Activated naive CD4-positive, alpha-beta T cell treated with anti-CD3 and anti-CD28 coated beads, Interleukin-2, amount 10 ng/mL, durations not matched to agents 7 days and 5 days (primary cell): ENCODE results near the gene CNTN4.
"Not testable (repeated sequence)": the region's sequence is repeated elsewhere in the genome, so short reads cannot be mapped to it uniquely, and the experiment has no call there.

Source experiments
- CTCF ChIA-PET: fragments of 350-600 bp; sonication (Branson Sonifier 250); formaldehyde crosslinking; loops from one replicate; lab custom pipeline; 2021; ENCODE audit warnings: antibody characterized with exemption; lab: Charles Lee
- DNase-seq: peaks from one replicate; pipeline ENCODE4 v3.0.0-alpha.2; 2020
- H3K27ac Mint-ChIP-seq: one replicate; pipeline ENCODE4 v1.8.0; 2021; ENCODE audit warnings: mild to moderate bottlenecking, moderate library complexity, mixed read lengths
- H3K27me3 Mint-ChIP-seq: one replicate; pipeline ENCODE4 v1.8.0; 2021; ENCODE audit warnings: mild to moderate bottlenecking, mixed read lengths
- H3K36me3 Mint-ChIP-seq: one replicate; pipeline ENCODE4 v1.8.0; 2021; ENCODE audit warnings: mixed read lengths
- H3K4me1 Mint-ChIP-seq: one replicate; pipeline ENCODE4 v1.8.0; 2021; ENCODE audit warnings: mixed read lengths
- H3K4me3 Mint-ChIP-seq: one replicate; pipeline ENCODE4 v1.8.0; 2021; ENCODE audit warnings: mild to moderate bottlenecking, moderate library complexity, mixed read lengths
- H3K9me3 Mint-ChIP-seq: one replicate; pipeline ENCODE4 v1.8.0; 2021; ENCODE audit warnings: mixed read lengths

The CNTN4 gene

DNA sequence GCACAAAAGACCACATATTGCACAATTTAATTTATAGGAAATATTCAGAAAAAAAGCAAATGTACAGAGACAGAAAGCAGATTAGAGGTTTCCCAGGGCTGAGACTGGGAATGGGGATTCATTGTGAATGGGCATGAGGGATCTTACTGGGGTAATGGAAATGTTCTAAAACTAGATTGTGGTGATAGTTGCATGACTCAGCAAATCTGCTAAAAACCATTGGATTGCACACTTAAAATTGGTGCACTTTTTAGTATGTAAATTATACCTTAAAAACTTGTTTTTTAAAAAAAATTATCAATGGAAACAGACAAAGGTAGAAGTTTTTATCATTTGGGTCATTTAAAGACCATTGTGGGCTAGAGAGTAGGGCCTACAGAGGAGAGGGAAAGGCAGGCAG, 780.9 kb downstream of the CNTN4 start:
- CTCF ChIA-PET: no interaction called here
- H3K4me1 Mint-ChIP-seq: no peaks in the 10 kb centered on the region
- no peaks in the 10 kb centered on the region for H3K27me3 Mint-ChIP-seq
- H3K36me3 Mint-ChIP-seq: no peaks in the 10 kb centered on the region
- H3K9me3 Mint-ChIP-seq: no peaks in the 10 kb centered on the region
- no peak for DNase-seq
- no peak overlapping the region for H3K27ac Mint-ChIP-seq
- H3K4me3 Mint-ChIP-seq: no peak overlapping the region

DNA sequence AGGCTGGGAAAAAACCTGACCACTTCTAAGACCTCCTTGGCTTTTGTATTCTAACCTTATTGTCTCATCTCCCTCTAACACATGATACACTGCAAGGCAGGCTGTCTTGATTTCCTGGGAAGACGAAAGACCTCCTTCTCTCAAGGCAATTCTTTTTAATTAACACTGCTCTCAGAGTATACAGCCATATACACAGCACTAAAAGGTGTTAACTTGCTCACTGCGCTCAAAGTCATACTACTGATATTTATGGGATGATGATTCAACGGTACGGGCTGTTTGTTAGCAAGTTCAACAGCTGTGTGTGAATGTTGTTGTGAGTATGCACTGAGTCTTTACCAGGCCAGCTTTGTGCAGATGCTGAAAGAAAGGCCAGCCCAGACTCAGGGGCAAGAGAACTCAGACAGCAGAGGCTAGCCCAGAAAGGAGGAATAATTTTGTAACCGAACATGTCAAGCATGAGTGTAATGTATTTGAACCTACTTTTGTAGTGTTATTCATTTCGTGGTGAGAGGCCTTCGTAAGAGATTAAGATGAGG, 781.6 kb downstream of the CNTN4 start:
- H3K36me3 Mint-ChIP-seq: no peaks in the 10 kb centered on the region
- CTCF ChIA-PET: no interaction called here
- DNase-seq: no peak

DNA sequence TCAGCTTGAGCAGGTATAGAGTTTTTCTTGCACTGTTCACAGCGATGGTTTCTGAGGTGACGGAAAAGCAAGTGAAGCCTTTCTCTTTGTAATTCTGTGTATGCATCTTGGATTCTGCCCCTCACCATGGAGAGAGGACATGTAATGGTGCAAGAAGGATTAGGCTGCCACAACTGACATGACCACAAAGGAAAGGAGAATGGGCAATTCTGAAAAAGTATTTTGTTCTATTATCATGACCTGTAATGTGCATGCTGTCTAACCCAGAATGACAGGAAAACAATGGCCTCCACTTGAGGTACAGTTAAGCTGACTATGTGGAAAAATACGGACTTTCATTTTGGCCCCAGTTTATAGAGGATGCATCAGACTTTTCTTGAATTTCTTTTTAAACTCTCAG, 784.6 kb downstream of the CNTN4 start:
- H3K4me3 Mint-ChIP-seq: no peak overlapping the region
- no peaks in the 10 kb centered on the region for H3K36me3 Mint-ChIP-seq
- no peak overlapping the region for H3K27ac Mint-ChIP-seq
- H3K4me1 Mint-ChIP-seq: no peaks in the 10 kb centered on the region
- CTCF ChIA-PET: no interaction called here
- H3K27me3 Mint-ChIP-seq: no peaks in the 10 kb centered on the region
- H3K9me3 Mint-ChIP-seq: no peaks in the 10 kb centered on the region
- DNase-seq: no peak

More for the DNA sequence above, 781.6 kb downstream of the CNTN4 start:
- H3K4me3 Mint-ChIP-seq: no peak overlapping the region
- no peaks in the 10 kb centered on the region for H3K9me3 Mint-ChIP-seq
- H3K27me3 Mint-ChIP-seq: no peaks in the 10 kb centered on the region
- H3K27ac Mint-ChIP-seq: no peak overlapping the region
- H3K4me1 Mint-ChIP-seq: no peaks in the 10 kb centered on the region

DNA sequence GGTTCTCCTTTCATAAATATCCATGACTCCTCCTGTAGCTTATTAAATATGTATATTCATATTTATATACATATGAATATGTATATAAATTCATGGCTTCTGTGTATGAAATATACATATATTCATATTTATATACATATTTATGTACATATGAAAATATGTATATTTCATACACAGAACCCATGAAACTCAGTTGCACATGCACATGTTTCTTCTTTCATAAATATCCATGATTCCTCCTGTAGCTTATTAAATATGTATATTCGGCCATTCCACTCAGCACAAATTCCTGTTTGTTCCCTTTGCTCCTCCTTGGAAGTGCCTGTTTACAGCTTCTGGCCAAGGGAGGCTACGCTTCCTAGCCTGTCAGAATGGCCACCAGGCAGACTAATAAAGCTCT, 789.9 kb downstream of the CNTN4 start:
- no peaks in the 10 kb centered on the region for H3K36me3 Mint-ChIP-seq
- H3K4me3 Mint-ChIP-seq: no peak overlapping the region
- no peaks in the 10 kb centered on the region for H3K27me3 Mint-ChIP-seq
- CTCF ChIA-PET: no interaction called here
- no peaks in the 10 kb centered on the region for H3K4me1 Mint-ChIP-seq
- H3K27ac Mint-ChIP-seq: no peak overlapping the region
- H3K9me3 Mint-ChIP-seq: no peaks in the 10 kb centered on the region
- DNase-seq: no peak

DNA sequence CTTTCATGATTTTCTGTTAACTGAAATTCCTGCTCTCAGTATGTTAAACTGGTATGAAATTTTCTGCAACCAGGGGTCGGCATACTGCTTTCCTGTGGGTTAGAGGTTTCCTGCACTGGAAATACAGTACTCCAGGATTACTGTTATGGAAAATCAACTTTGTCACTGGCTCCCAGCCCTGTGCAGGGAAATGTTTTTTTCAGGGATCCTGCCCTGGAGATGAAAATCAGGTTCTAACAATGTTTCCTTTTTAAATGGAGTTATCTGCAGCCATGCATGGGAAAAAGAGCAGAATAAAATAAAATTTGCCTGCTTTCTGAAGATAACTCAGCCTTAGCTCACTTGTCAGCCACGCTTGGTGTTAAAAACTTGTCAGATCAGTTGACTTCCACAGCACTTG, 791.1 kb downstream of the CNTN4 start:
- H3K36me3 Mint-ChIP-seq: no peaks in the 10 kb centered on the region
- no peak for DNase-seq
- H3K4me1 Mint-ChIP-seq: no peaks in the 10 kb centered on the region
- H3K9me3 Mint-ChIP-seq: no peaks in the 10 kb centered on the region
- H3K4me3 Mint-ChIP-seq: no peak overlapping the region
- H3K27ac Mint-ChIP-seq: no peak overlapping the region
- no peaks in the 10 kb centered on the region for H3K27me3 Mint-ChIP-seq
- CTCF ChIA-PET: no interaction called here

DNA sequence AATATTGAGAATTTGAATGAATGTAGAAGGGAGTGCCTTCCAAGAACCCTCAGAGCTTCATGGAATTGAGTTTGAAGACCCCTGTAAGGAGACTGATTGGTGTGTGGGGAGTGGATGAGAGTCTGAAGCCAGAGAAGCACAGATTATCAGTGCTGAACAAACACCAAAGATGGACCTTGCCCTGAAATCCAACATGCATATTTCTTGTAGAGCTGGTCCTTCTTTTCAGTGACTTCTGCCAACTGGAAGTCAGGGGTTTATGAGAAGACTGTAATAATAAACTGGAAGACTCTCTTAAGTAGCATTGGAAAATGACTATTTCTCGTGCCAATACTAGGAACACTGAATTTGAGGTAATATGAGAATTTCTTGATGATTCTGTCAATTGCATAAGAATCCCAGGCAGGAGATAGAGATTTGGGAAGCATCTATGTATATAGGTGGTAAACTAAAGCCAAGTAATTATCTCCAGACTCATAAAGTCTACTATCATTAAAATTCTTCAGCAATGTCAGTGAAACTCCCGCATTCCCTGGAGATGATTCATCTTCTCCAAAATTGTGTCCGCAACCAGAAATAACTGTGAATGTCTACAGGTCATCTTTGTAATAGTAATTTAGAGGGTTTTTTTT, 797.8 kb downstream of the CNTN4 start:
- CTCF ChIA-PET: interaction anchor here (1.2 kb wide), 1 partner anchor 25 kb away, joined by 3 read pairs; no protein-coding TSS in a partner anchor
- H3K4me1 Mint-ChIP-seq: no peaks in the 10 kb centered on the region
- no peak for DNase-seq
- no peak overlapping the region for H3K27ac Mint-ChIP-seq
- no peaks in the 10 kb centered on the region for H3K36me3 Mint-ChIP-seq
- H3K9me3 Mint-ChIP-seq: no peaks in the 10 kb centered on the region
- H3K4me3 Mint-ChIP-seq: no peak overlapping the region
- H3K27me3 Mint-ChIP-seq: no peaks in the 10 kb centered on the region

DNA sequence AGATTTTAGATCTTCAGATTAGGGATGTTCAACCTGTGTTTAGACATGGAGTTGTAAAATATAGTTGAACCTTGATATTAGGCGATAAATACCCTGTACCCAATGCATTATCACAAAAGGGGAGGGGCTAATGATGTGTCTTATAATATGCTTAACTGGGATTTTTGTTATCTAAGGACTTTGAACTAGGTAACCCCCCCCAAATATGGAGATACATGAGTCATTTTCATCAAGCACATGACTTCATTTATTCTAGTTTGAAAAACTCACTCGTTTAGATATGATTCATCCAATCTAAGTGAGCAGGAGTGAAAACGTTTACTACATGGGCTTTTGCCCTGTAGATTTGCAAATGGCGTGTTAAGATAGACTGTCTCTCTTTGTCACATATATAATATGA, 799.2 kb downstream of the CNTN4 start:
- H3K36me3 Mint-ChIP-seq: no peaks in the 10 kb centered on the region
- CTCF ChIA-PET: no interaction called here
- DNase-seq: no peak
- no peak overlapping the region for H3K27ac Mint-ChIP-seq
- no peaks in the 10 kb centered on the region for H3K27me3 Mint-ChIP-seq
- H3K4me1 Mint-ChIP-seq: no peaks in the 10 kb centered on the region
- H3K4me3 Mint-ChIP-seq: no peak overlapping the region
- no peaks in the 10 kb centered on the region for H3K9me3 Mint-ChIP-seq

DNA sequence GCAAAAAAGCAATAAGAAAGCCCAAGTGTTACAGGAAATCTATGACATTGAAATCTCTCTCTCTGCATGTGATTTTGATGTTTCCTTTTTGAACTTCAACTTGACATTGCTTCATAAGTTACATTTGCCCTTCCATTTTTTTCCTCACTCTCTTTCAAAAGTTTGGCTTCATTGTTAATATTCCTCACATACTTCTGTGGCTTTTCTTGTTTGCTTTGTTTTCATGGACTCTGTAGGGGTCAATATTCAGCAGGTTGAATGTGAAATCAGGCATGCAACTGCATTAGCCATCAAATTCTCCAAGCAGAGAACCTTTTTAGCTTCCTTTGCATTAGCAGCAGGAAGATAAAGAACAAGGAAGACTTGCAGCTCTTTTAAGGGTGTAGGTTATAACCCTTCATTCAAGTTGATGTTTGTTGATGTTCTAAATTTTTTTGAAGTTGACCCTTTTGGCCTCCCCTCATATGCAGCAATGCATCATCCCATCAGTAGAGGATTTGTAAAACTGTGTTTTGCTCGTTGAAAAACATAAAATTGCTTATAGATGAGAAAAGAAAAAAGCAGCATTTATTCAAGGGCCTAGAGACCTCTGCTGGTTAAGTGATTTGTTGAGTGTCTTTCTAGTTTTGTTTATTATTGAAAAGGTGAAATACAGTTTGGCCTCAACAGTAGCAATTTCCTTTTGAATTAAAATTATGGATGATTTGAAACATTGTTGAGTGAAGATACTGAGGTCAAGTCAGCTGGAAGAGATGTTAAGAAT, 800.1 kb downstream of the CNTN4 start:
- Mint-ChIP-seq H3K4me3 (no peak overlapping the region), H3K4me1 (no peaks in the 10 kb centered on the region), H3K27ac (no peak overlapping the region), H3K36me3 (no peaks in the 10 kb centered on the region), H3K9me3 (no peaks in the 10 kb centered on the region), H3K27me3 (no peaks in the 10 kb centered on the region)
- no peak for DNase-seq
- CTCF ChIA-PET: no interaction called here

DNA sequence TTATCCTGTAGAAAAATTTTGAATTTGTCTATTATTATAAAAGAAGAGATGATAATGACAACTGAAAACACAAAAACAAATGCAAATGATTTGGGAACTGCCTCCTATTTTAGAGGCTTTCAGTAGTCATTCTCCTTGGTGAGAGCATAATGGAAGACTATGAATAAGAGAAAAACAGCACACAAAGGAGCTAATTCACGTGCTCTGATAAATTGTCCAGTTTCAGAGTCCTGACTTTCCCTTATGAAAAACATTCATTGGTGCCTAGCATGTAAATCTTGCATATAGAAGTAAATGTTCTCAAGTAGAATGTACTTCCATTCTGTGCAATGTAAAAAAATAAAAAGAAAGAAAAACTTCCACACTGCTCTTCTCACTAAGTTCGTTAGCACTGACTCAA, 805.4 kb downstream of the CNTN4 start:
- Mint-ChIP-seq H3K27me3 (no peaks in the 10 kb centered on the region), H3K9me3 (no peaks in the 10 kb centered on the region), H3K36me3 (no peaks in the 10 kb centered on the region), H3K27ac (no peak overlapping the region), H3K4me1 (no peaks in the 10 kb centered on the region), H3K4me3 (no peak overlapping the region)
- DNase-seq: no peak
- CTCF ChIA-PET: no interaction called here

DNA sequence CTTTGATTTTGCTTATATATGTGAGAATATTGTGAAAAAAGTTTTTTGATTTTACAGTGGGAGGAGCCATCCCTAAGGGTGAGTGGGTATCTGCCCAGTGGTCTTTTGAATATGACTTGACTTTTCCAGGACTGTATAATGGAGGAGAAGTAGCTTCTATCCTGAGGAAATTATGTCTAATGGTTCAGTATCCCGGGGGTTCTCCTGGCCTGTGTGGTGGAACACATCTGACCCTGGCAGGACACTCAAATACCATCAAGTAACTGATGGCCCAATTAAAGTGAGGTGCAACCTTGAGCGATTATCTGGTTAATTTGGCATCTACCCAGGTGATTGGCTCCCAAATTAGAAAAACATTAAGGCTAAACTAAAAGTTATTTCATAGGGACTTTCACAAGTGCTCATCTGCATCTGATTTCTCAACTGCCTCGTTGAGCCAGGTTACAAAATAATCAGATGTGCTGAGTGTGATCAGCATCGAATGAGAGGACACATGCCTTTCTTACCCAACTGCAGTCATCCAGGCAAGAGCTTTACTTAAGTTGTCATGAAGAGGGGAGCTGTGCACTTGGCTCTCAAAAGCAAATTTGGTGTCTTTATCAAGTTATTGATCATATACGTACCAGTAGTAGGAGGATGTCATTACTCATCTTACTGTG, 810.2 kb downstream of the CNTN4 start:
- Mint-ChIP-seq H3K27ac (no peak overlapping the region), H3K4me3 (no peak overlapping the region), H3K4me1 (no peaks in the 10 kb centered on the region), H3K9me3 (no peaks in the 10 kb centered on the region), H3K27me3 (no peaks in the 10 kb centered on the region), H3K36me3 (no peaks in the 10 kb centered on the region)
- CTCF ChIA-PET: no interaction called here
- DNase-seq: no peak

DNA sequence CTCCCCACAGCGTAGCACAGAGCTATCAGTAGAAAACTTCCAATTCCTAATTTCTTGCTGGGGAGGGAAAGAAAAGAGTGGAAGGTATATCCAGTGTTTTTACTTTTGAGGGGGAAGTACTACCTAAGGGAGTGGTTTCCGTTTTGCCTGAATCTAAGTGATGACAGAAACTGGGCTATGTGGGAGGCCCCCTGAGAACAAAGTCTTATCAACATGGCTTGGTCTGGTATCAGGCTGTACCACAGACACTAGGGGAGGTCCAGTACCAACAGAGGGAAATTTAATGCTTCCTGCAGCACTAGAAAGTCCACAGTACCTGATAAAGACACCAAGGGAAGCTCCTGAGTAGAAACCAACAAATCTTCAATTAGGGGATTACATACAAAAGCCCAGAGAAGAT, 812.3 kb downstream of the CNTN4 start:
- Mint-ChIP-seq H3K4me1 (no peaks in the 10 kb centered on the region), H3K27ac (no peak overlapping the region), H3K27me3 (no peaks in the 10 kb centered on the region), H3K9me3 (no peaks in the 10 kb centered on the region), H3K4me3 (no peak overlapping the region), H3K36me3 (no peaks in the 10 kb centered on the region)
- no peak for DNase-seq
- CTCF ChIA-PET: no interaction called here

DNA sequence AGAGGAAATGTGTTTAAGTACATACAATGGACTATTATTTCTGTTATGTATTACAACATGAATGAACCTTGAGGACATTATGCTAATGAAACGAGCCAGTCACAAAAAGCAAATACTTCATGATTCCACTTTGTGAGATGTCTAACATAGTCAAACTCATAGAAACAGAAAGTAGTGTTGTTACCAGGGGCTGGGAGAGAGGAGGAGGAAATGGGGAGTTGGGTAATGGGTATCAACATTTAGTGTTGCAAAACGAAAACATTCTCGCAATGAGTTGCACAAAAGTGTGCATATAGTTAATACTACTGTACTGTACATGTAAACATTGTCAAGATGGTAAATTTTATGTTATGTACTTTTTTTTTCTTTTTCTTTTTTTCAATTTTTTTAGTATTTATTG, 817.2 kb downstream of the CNTN4 start:
- no peaks in the 10 kb centered on the region for H3K36me3 Mint-ChIP-seq
- DNase-seq: no peak
- no peaks in the 10 kb centered on the region for H3K4me1 Mint-ChIP-seq
- H3K27ac Mint-ChIP-seq: no peak overlapping the region
- no peaks in the 10 kb centered on the region for H3K27me3 Mint-ChIP-seq
- peaks cover 4% of the 10 kb centered on the region for H3K9me3 Mint-ChIP-seq
- CTCF ChIA-PET: no interaction called here
- H3K4me3 Mint-ChIP-seq: no peak overlapping the region

DNA sequence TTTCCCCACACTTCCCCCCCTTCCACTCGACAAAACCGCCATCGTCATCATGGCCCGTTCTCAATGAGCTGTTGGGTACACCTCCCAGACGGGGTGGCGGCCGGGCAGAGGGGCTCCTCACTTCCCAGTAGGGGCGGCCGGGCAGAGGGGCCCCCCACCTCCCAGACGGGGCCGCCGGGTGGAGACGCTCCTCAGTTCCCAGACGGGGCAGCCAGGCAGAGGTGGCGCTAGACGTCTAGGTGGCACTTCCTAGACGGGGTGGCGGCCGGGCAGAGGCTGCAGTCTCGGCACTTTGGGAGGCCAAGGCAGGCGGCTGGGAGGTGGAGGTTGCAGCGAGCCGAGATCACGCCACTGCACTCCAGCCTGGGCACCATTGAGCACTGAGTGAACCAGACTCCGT, 818.0 kb downstream of the CNTN4 start:
- H3K4me3 Mint-ChIP-seq, H3K36me3 Mint-ChIP-seq, H3K9me3 Mint-ChIP-seq, DNase-seq, H3K27me3 Mint-ChIP-seq, H3K27ac Mint-ChIP-seq, H3K4me1 Mint-ChIP-seq, CTCF ChIA-PET: not testable (repeated sequence)

DNA sequence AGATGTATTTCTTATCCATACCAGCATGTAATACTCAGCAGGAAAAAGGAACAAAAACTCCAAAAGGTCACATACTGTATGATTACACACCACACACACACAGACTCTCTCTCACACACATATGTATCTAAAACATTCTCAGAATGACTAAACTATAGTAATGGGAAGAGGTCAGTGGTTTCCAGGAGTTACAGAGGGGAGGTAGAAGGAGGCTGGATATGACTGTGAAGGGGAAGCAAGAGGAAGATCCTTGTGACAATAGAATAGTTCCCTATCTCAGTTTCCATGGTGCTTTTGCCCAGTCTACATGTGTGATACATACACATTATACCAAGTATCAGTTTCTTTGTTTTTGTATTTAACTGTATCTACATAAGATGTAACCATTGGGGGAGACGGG, 821.4 kb downstream of the CNTN4 start:
- Mint-ChIP-seq H3K27me3 (no peaks in the 10 kb centered on the region), H3K36me3 (no peaks in the 10 kb centered on the region), H3K27ac (no peak overlapping the region), H3K4me1 (no peaks in the 10 kb centered on the region), H3K4me3 (no peak overlapping the region), H3K9me3 (peaks cover 4% of the 10 kb centered on the region)
- DNase-seq: no peak
- CTCF ChIA-PET: no interaction called here

DNA sequence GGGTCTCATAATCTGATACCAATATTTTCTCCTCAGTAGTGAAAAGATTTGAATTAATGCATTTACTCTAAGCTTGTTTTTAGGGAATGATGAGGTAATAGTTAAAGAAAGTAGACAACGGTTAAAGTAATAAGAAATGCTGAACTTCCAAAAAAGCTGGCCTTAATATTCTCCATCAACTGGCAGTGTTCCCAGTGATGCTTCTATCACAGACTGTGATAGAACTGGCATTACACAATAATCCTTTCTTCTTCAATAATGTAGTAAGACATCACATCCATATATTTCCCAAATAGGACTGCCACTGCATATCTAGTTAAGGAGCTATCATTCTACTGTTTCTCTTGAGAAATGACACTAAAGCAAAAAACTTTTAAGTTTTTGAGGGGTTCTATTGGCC, 822.8 kb downstream of the CNTN4 start:
- CTCF ChIA-PET: interaction anchor here (1.2 kb wide), 2 partner anchors 25 to 155 kb away, joined by 3 read pairs; no protein-coding TSS in a partner anchor
- H3K9me3 Mint-ChIP-seq: peaks cover 4% of the 10 kb centered on the region
- H3K36me3 Mint-ChIP-seq: no peaks in the 10 kb centered on the region
- no peaks in the 10 kb centered on the region for H3K4me1 Mint-ChIP-seq
- no peak overlapping the region for H3K27ac Mint-ChIP-seq
- DNase-seq: no peak
- H3K27me3 Mint-ChIP-seq: peaks cover 4% of the 10 kb centered on the region
- H3K4me3 Mint-ChIP-seq: no peak overlapping the region
